Duodenal mucosa (tissue), 2 donors: ENCODE measurements around the gene ANKRD33.

Experiments used
- H3K27ac ChIP-seq: one replicate; pipeline ENCODE4 v1.7.0; 2013; ENCODE audit warnings: low read depth, low read length
- H3K27me3 ChIP-seq, 2 donors: one replicate each; pipeline ENCODE4 v1.7.0; 2013; ENCODE audit warnings: low read length in 2 of 2, control low read depth in 1 of 2; ENCODE audit not compliant: insufficient read depth in 2 of 2, control insufficient read depth in 1 of 2
- H3K36me3 ChIP-seq, 2 donors: one replicate each; pipeline ENCODE4 v1.7.0; 2013; ENCODE audit warnings: low read length in 2 of 2, control low read depth in 1 of 2; ENCODE audit not compliant: insufficient read depth in 2 of 2, control insufficient read depth in 1 of 2
- H3K4me1 ChIP-seq, 2 donors: one replicate each; pipeline ENCODE4 v1.7.0; 2013; ENCODE audit warnings: low read length in 2 of 2, control low read depth in 1 of 2; ENCODE audit not compliant: insufficient read depth in 2 of 2, control insufficient read depth in 1 of 2
- H3K4me3 ChIP-seq, 2 donors: one replicate each; pipeline ENCODE4 v1.7.0; 2013; ENCODE audit warnings: low read length in 2 of 2, low read depth in 1 of 2
- H3K9ac ChIP-seq, 2 donors: one replicate each; pipeline ENCODE4 v1.7.0; 2013; ENCODE audit warnings: low read length in 2 of 2, low read depth in 1 of 2
- H3K9me3 ChIP-seq, 2 donors: one replicate each; pipeline ENCODE4 v1.7.0; 2013; ENCODE audit warnings: low read length in 2 of 2, control low read depth in 1 of 2; ENCODE audit not compliant: control insufficient read depth in 1 of 2

ANKRD33 gene, protein sequence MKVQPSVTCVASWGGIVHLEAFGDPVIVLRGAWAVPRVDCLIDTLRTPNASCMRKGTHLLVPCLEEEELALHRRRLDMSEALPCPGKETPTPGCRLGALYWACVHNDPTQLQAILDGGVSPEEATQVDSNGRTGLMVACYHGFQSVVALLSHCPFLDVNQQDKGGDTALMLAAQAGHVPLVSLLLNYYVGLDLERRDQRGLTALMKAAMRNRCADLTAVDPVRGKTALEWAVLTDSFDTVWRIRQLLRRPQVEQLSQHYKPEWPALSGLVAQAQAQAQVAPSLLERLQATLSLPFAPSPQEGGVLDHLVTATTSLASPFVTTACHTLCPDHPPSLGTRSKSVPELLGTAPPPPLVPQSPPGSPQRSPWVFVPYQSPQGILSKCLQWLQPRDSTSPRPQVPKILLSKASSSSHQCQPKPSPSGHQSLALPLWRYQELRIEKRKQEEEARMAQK

DNA sequence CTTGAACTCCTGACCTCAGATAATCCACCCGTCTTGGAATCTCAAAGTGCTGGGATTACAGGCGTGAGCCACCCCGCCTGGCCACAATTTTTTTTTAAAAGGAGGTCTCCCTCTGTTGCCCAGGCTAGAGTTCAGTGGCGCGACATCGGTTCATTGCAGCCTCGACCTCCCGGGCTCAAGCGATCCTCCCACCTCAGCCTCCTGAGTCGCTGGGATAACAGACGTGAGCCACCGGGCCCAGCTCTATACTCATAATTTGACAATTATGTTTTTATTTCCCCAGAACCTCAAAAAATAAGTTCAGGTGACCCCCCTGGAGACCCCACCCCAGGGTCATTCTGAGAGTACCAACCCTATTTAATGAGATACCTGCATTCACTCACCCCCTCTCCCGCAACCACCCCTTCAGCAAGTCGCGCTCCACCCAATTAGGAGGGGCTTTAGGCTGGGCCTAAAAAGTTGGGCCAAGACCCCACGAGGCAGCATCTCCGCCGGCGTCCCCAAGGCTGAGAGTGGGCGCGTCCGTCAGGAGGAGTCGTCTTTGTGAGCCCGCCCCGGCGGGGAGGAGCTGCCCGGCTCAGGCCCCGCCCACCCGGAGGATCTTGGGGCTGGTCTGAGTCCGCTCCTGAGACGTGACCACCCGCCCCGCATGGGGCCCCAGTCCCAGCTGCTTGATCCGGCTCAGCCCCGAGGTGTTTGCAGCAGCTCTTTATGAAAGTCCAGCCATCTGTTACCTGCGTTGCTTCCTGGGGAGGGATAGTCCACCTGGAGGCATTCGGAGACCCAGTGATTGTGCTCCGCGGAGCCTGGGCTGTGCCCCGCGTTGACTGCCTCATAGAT lies at the start of gene ANKRD33:
TSS of gene ANKRD33 (plus strand) at position 628 of the 840 bp plus-strand sequence. CDS start at position 712, 84 bp downstream.
- no peaks in the 10 kb centered on the region for H3K27me3 ChIP-seq
- H3K27ac ChIP-seq, result no peak within 1 kb of the TSS
- H3K9me3 ChIP-seq, result no peaks in the 10 kb centered on the region
- H3K9ac ChIP-seq, result no peak within 1 kb of the TSS
- no peaks in the 10 kb centered on the region for H3K36me3 ChIP-seq
- no peaks in the 10 kb centered on the region for H3K4me1 ChIP-seq
- H3K4me3 ChIP-seq, result peak within 1 kb of the TSS in 1 of 2 donors; percentile 26

DNA sequence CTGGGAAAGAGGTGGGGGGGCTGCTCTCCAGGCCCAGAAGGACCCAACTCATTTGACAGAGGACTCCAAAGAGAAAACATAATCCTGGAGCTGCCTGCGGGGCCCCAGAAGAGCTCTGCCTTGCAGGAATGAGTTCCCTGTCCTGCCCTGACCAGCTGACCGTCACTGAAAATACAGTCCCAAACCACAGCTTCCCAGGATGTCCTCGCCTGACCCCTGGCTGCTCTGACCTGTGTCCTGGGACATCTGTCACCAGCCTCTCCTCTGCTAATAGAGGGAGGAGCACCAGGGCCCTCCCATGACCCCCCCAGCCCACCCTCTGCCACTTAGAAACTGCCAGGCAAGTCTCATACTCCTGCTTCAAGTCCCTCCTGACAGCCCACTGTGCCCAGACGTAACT lies 49.1 kb upstream of the ANKRD33 start:
- H3K9ac ChIP-seq, result no peak overlapping the region
- H3K27ac ChIP-seq, result no peak overlapping the region
- no peaks in the 10 kb centered on the region for H3K36me3 ChIP-seq
- peaks cover 20 to 32% of the 10 kb centered on the region in 2 donors for H3K27me3 ChIP-seq
- no peaks in the 10 kb centered on the region for H3K4me1 ChIP-seq
- no peaks in the 10 kb centered on the region for H3K9me3 ChIP-seq
- no peak overlapping the region for H3K4me3 ChIP-seq

DNA sequence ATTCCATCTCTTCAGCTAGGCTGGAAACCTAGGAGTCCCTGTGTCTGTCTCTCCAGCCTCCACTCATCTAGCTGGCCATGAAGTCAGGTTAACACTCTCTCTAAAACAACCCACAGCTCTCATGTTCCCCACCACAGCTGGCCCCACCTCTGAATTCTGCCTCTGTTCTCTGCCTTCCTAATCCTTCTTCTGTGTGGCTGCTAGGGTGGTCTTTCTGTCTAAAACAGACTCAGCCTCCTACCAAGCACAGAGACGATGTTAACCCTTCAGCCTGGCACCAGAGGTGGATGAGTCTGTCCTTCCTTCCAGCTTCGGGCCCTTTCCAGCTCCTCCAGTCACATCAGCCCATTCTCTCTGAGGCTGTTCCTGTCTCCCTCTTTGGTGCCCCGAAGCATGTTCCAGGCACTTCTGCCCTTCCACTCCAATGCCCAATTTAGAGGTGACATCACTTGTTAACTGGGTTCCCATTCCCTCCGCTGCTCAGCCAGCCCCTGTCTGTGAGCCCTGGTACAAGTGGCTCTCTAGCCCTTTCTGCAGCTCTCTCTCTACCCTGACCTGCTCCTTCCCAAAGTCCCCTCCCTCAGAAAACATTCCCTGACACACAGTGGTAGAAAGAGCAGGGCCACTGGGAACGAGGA lies 48.5 kb upstream of the ANKRD33 start:
- no peaks in the 10 kb centered on the region for H3K9me3 ChIP-seq
- no peak overlapping the region for H3K9ac ChIP-seq
- H3K36me3 ChIP-seq, result no peaks in the 10 kb centered on the region
- no peak overlapping the region for H3K4me3 ChIP-seq
- H3K27ac ChIP-seq, result no peak overlapping the region
- no peaks in the 10 kb centered on the region for H3K4me1 ChIP-seq
- H3K27me3 ChIP-seq, result peaks cover 24 to 37% of the 10 kb centered on the region in 2 donors

DNA sequence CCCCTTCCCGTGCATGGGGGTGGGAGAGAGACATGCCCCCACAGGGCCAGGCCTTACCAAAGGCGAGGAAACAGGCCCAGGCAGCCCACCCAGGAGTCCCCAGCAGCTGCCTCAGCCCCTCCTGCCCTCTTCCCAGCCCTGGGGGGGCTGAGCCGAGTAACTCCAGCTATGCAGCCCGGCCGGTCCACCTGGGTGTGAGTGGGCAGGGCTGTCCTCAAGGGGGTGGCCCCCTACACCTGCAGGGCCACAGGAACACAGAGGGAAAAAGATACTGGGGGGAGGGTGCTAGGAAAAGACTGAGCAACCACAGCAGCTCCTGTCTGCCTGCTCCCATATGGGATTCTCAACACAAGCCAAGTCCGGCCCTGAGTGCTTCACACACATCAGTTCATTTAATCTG lies 46.9 kb upstream of the ANKRD33 start:
- Histone ChIP-seq H3K9me3 (no peaks in the 10 kb centered on the region), H3K27ac (no peak overlapping the region), H3K4me3 (no peak overlapping the region), H3K36me3 (no peaks in the 10 kb centered on the region), H3K9ac (no peak overlapping the region), H3K4me1 (no peaks in the 10 kb centered on the region), H3K27me3 (peaks cover 36 to 43% of the 10 kb centered on the region in 2 donors)

DNA sequence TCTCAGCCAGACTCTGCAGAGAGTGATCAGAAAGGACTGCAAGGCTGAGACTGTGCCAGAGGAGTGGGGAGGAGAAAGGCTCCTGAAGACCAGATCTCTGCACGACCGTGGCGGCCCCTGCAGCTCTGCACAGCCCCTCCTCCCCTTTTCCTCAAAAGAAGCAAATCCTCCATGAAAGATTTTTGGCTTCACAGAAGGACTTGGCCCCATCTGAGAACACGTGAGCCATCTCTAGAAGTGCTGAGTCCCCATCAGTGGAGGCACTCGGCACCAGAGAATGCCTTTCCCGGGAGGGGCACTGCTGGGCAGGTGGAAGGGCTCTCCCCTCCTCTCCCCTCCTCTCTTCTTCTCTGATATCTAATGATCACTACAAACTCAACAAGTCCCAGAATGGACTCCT lies 46.2 kb upstream of the ANKRD33 start:
- H3K9me3 ChIP-seq, result no peaks in the 10 kb centered on the region
- H3K9ac ChIP-seq, result no peak overlapping the region
- no peak overlapping the region for H3K4me3 ChIP-seq
- peaks cover 39 to 51% of the 10 kb centered on the region in 2 donors for H3K27me3 ChIP-seq
- H3K36me3 ChIP-seq, result no peaks in the 10 kb centered on the region
- H3K4me1 ChIP-seq, result peaks cover 5 to 6% of the 10 kb centered on the region in 2 donors
- H3K27ac ChIP-seq, result no peak overlapping the region

DNA sequence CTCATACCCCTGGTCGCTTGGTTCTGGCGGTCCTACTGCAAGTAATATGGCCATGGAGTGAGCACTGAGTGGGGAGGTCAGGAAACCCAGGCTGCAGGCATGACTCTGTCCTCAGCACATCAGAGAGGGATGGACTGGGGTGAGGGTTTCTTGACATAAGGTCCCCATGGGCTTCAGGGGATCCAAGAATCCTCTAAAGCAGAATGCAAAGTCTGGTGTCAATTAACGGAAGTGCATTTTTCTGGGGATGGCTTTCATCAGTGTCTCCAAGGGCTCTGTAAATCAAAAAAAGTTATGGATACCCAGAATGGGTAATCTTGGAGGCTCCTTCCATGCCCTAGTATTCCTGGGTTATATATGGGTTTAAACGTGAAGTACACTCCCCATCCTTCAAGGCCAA lies 43.0 kb upstream of the ANKRD33 start:
- H3K9ac ChIP-seq, result no peak overlapping the region
- peaks cover 38 to 57% of the 10 kb centered on the region in 2 donors for H3K27me3 ChIP-seq
- peaks cover 5 to 11% of the 10 kb centered on the region in 2 donors for H3K4me1 ChIP-seq
- no peaks in the 10 kb centered on the region for H3K36me3 ChIP-seq
- H3K9me3 ChIP-seq, result no peaks in the 10 kb centered on the region
- H3K4me3 ChIP-seq, result no peak overlapping the region
- no peak overlapping the region for H3K27ac ChIP-seq

DNA sequence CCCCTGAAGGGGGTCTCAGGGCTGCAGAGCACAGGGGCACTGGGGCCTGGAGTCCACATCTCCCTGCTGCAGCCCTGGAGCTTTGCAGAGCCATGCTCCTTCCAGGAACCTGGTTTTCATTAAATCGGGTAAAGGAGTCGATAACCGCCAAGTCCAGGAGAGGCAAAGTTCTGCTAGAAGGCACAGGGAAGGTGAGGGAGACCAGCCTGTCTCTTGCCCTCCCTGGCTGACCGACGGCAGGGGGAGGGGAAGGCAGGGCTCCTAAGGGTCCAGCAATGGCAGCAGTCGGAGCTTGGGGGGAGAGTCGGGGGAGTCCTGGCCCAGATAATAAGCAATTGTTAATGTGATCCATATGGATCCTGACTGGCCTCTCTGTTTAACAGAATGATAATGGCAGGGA lies 42.4 kb upstream of the ANKRD33 start:
- Histone ChIP-seq H3K27ac (no peak overlapping the region), H3K4me1 (peaks cover 5 to 11% of the 10 kb centered on the region in 2 donors), H3K36me3 (no peaks in the 10 kb centered on the region), H3K9me3 (no peaks in the 10 kb centered on the region), H3K27me3 (peaks cover 40 to 64% of the 10 kb centered on the region in 2 donors), H3K4me3 (no peak overlapping the region), H3K9ac (no peak overlapping the region)

DNA sequence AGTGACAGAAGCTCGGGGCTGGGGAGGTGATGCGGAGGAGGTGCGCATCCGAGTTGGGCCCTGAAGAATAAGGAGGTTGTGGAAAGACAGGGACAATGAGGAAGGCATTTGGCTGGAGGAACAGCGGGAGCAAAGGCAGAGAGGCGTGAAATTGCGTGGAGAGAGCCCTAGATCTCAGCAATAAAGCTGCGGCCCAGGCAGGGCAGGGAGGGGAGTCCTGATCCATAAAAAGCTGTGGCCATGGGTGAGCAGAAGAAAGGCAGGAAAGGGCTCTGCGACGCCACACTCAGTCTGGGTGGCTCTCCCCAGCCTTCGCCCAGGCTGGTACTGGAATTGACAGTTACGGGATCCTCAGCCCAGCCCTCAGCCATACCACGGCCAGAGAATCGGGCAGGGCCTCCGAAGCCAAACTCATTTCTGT lies 41.6 kb upstream of the ANKRD33 start:
- H3K4me3 ChIP-seq, result no peak overlapping the region

DNA sequence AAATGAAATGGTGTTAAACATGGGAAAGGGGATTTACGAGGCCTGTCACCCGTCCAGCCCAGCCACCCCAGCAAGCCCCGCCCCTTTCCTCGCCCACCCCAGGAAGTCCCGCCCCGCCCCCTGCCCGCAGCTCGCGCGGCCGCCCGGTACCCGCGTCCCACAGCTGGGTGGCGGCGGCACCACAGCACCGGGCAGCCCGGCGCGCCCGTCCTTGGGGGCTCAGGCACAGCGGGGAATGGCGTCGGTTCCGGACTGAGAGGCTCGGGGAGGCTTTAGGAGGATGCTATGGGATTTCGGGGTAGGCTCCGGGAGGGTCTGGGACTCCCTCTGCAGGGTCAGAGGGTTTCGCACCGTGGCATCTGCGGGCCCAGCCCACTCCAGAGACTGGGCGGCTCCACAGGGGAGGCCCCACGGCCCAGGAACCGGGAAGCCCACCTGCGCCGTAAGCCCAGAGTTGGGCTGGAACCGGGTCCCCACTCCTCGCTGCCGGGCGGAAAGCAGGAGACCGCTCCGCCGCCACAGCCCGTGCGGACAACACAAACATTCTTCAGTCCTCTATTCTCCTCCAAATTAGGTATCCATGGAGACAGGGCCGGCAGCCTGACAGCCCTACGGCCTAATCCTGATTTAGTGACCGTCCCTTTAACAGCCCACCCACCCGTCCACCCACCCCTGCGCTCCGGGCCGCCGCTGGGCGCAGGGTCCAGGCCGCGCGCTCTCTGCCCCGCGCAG lies 40.8 kb upstream of the ANKRD33 start:
- no peak overlapping the region for H3K27ac ChIP-seq
- H3K36me3 ChIP-seq, result no peaks in the 10 kb centered on the region
- peak overlapping the region in 1 of 2 donors; percentile 25 for H3K9ac ChIP-seq
- no peaks in the 10 kb centered on the region for H3K9me3 ChIP-seq
- peaks cover 40 to 67% of the 10 kb centered on the region in 2 donors for H3K27me3 ChIP-seq
- H3K4me1 ChIP-seq, result peaks cover 5 to 11% of the 10 kb centered on the region in 2 donors
- H3K4me3 ChIP-seq, result peak overlapping the region; percentile 35 to 60

More for the DNA sequence above, 41.6 kb upstream of the ANKRD33 start:
- Histone ChIP-seq H3K4me1 (peaks cover 5 to 11% of the 10 kb centered on the region in 2 donors), H3K9me3 (no peaks in the 10 kb centered on the region), H3K27ac (no peak overlapping the region), H3K27me3 (peaks cover 40 to 68% of the 10 kb centered on the region in 2 donors), H3K9ac (no peak overlapping the region), H3K36me3 (no peaks in the 10 kb centered on the region)
